Psoas muscle (tissue), 8 donors: ENCODE results near the gene PICALM. TPM values are rescaled to one million over a fixed set of nuclear protein-coding genes. Genes with fewer than 3 reads are reported as not detected.
A peak's percentile ranks its signal among the peaks of the same experiment; 100 is the strongest.

Experiments used
- ATAC-seq, 4 donors: fragments of 200-7000 bp; cut with Tn5 transposase; one replicate each; pipeline ENCODE4 v1.9.1; 2020; ENCODE audit warnings: moderate library complexity in 3 of 4, mild to moderate bottlenecking in 2 of 4
- DNase-seq, 2 donors: peaks; one replicate each; pipeline ENCODE4 v3.0.0-alpha.2; 2020
- H3K27ac ChIP-seq: fragments of 200-600 bp; one replicate; pipeline ENCODE4 v1.8.0; 2022
- H3K27me3 ChIP-seq, 3 donors: fragments of 200-600 bp in 1 of 3; one replicate each; pipeline versions ENCODE4 v1.6.1 to v1.8.0; 2013 to 2022; ENCODE audit warnings: low read length in 2 of 3, mild to moderate bottlenecking in 2 of 3, moderate library complexity in 1 of 3; ENCODE audit not compliant: insufficient read depth in 3 of 3
- H3K36me3 ChIP-seq, 2 donors: fragments of 200-600 bp in 1 of 2; one replicate each; pipeline versions ENCODE4 v1.6.1 to v1.8.0; 2013 to 2022; ENCODE audit warnings: low read depth in 1 of 2, mild to moderate bottlenecking in 1 of 2, moderate library complexity in 1 of 2; ENCODE audit not compliant: insufficient read depth in 1 of 2
- H3K4me1 ChIP-seq: fragments of 200-600 bp; one replicate; pipeline ENCODE4 v1.8.0; 2022
- H3K4me3 ChIP-seq: fragments of 200-600 bp; one replicate; pipeline ENCODE4 v1.8.0; 2022; ENCODE audit warnings: mild to moderate bottlenecking
- H3K9me3 ChIP-seq: fragments of 200-600 bp; one replicate; pipeline ENCODE4 v1.8.0; 2022
- CTCF ChIP-seq: fragments of 200-600 bp; IDR thresholded peaks from one replicate; pipeline ENCODE4 v1.8.0; 2022; ENCODE audit warnings: antibody characterized with exemption
- WGBS, 3 donors: extraction: QIAGEN DNeasy Blood & Tissue Kit; methylation state at CpG; one replicate each; pipeline versions ENCODE4 v1.1.6 to v1.1.7; 2013; 5-methylcytosine and 5-hydroxymethylcytosine counted together
- intact Hi-C, 2 donors: fragments of 100-400 bp; cut with DNase I; formaldehyde crosslinking; loops; one replicate each; pipeline versions ENCODE4 v1.11.0 to v1.14.2; 2022
- polyA plus RNA-seq, 3 donors: library from polyadenylated mRNA; stranded (reverse); fragments of 200-250 nt; gene quantifications; one replicate each; pipeline ENCODE4 v1.2.3, GENCODE V29; 2013
- total RNA-seq, 4 donors: library from RNA; stranded (reverse); fragmentation: NEBNext Ultra II Directional in 2 of 4; extraction: Animal tissue kit (Norgen Biotek cat#: 25700) in 2 of 4; gene quantifications; one replicate each; pipeline versions ENCODE4 v1.2.1 to v1.2.4, GENCODE V29; 2021 to 2023
- donor health status: healthy with polysubstance abuse.
- donor health status: DM: no; HTN: no; CAD: no; lungs with moderate emphysema.
- donor health status: Bipolar disorder and iron deficiency.
- donor health status: healthy.
- donor health status: DM: yes; HTN: yes; CAD: no.
- donor health status: DM: no; HTN: no; CAD: no.
- donor health status: DM: no; HTN: no; CAD: no.
- donor health status: DM: yes; HTN: yes; CAD: no.

The PICALM gene
- total and polyA plus RNA-seq, 7 donors: 42.0 to 123 (median 89.1) TPM

- H3K36me3 ChIP-seq: peaks cover 8 to 86% of the 10 kb centered on the region in 2 donors
- no peak overlapping the region for H3K27ac ChIP-seq
- ATAC-seq (no peak), DNase-seq (no peak)
- H3K4me1 ChIP-seq: peaks cover 3% of the 10 kb centered on the region
- H3K4me3 ChIP-seq: no peak overlapping the region
- no peaks in the 10 kb centered on the region for H3K9me3 ChIP-seq
- no peaks in the 10 kb centered on the region for H3K27me3 ChIP-seq
- 93 to 96% (median 93%) methylated on average over 5 of the region's 5 CpGs for WGBS, 3 donors
- TF ChIP-seq CTCF: no peak
- intact Hi-C loops: no loop called here
Measured at GRCh38 chr11:85970593-85970992, 98.3 kb downstream of the PICALM start.

- ATAC-seq (no peak), DNase-seq (no peak)
- Histone ChIP-seq H3K4me3 (no peak overlapping the region), H3K9me3 (no peaks in the 10 kb centered on the region), H3K27me3 (no peaks in the 10 kb centered on the region), H3K27ac (peak overlapping the region; percentile 38), H3K4me1 (peaks cover 10% of the 10 kb centered on the region), H3K36me3 (peaks cover 5 to 78% of the 10 kb centered on the region in 2 donors)
- TF ChIP-seq CTCF: no peak
- intact Hi-C loops: no loop called here
- 64 to 74% (median 66%) methylated on average over 5 of the region's 5 CpGs for WGBS, 3 donors
Measured at GRCh38 chr11:85967457-85967856, 101.4 kb downstream of the PICALM start.

GRCh38 chr11:85965202-85965601, 103.7 kb downstream of the PICALM start:
- TF ChIP-seq CTCF: no peak
- intact Hi-C loops: no loop called here
- WGBS, 3 donors: 41 to 75% (median 69%) methylated on average over 2 of the region's 2 CpGs

GRCh38 chr11:85961930-85962363, 106.9 kb downstream of the PICALM start:
- 26 to 37% (median 32%) methylated on average over 5 of the region's 5 CpGs for WGBS, 3 donors
- Histone ChIP-seq H3K27ac (peak overlapping the region; percentile 64), H3K27me3 (no peaks in the 10 kb centered on the region), H3K4me1 (peaks cover 14% of the 10 kb centered on the region), H3K4me3 (no peak overlapping the region), H3K36me3 (peaks cover 3 to 81% of the 10 kb centered on the region in 2 donors), H3K9me3 (no peaks in the 10 kb centered on the region)
- no peak for TF ChIP-seq CTCF
- intact Hi-C loops: loop anchor here in 1 of 2 donors (5.0 kb wide), 1 partner anchor 65 kb away; no protein-coding TSS in a partner anchor
- peak; percentile 67 to 82 (median 80) for ATAC-seq
- no peak for DNase-seq

More at GRCh38 chr11:85965202-85965601, 103.7 kb downstream of the PICALM start:
- H3K4me3 ChIP-seq: no peak overlapping the region
- peaks cover 17% of the 10 kb centered on the region for H3K4me1 ChIP-seq
- no peak for DNase-seq
- H3K9me3 ChIP-seq: no peaks in the 10 kb centered on the region
- H3K36me3 ChIP-seq: peaks cover 5 to 71% of the 10 kb centered on the region in 2 donors
- no peaks in the 10 kb centered on the region for H3K27me3 ChIP-seq
- H3K27ac ChIP-seq: no peak overlapping the region
- peak in 2 of 4 donors; percentile 18 to 22 for ATAC-seq

- peak in 3 of 4 donors; percentile 34 to 41 (median 35) for ATAC-seq
- Histone ChIP-seq H3K4me1 (peaks cover 14% of the 10 kb centered on the region), H3K27me3 (no peaks in the 10 kb centered on the region), H3K27ac (peak overlapping the region; percentile 64), H3K9me3 (no peaks in the 10 kb centered on the region), H3K4me3 (no peak overlapping the region), H3K36me3 (peaks cover 5 to 82% of the 10 kb centered on the region in 2 donors)
- WGBS, 3 donors: 45 to 52% (median 51%) methylated on average over 6 of the region's 6 CpGs
- intact Hi-C loops: loop anchor here in 1 of 2 donors (5.0 kb wide), 1 partner anchor 66 kb away; no protein-coding TSS in a partner anchor
- TF ChIP-seq CTCF: no peak
- no peak for DNase-seq
Measured at GRCh38 chr11:85961130-85961529, 107.8 kb downstream of the PICALM start.
